OCI-LY7 (cell line): ENCODE measurements around the gene CALN1.

Experiments used
- EZH2phosphoT487 ChIP-seq: fragments of 200-600 bp; sonication (generic); IDR thresholded peaks from 2 replicates; pipeline ENCODE4 v1.6.1; 2018; ENCODE audit warnings: low read depth, borderline replicate concordance, mild to moderate bottlenecking, mixed run types, antibody characterized with exemption, low read length, moderate library complexity, mixed read lengths
- TF ChIP-seq, protein P1 (sequence below): fragments of 200-600 bp; sonication (generic); conservative IDR thresholded peaks from 2 replicates; pipeline ENCODE4 v1.5.1; 2014; ENCODE audit warnings: mild to moderate bottlenecking, antibody characterized with exemption, low read length, moderate library complexity, mixed read lengths

DNA sequence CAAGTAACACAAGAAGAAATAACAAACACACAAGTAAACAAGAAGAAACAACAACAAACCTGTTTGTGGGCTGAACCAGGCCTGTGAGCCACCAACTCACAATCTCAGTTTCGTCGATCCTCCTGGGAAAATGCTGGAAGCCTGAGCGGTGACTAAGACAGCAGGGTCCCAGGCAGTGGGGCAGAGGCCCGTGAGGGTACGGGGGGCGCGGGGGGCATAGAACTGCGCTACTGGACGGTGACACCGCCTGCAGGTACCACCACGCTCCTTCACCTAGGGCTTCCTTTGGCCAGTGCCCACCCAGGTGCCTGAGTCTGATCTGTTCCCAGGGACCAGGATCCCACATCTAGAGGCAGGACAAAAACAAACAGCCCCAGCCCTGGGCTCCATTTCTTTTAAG, 3.4 kb upstream of the CALN1 start:
- TF ChIP-seq, protein P1, sequence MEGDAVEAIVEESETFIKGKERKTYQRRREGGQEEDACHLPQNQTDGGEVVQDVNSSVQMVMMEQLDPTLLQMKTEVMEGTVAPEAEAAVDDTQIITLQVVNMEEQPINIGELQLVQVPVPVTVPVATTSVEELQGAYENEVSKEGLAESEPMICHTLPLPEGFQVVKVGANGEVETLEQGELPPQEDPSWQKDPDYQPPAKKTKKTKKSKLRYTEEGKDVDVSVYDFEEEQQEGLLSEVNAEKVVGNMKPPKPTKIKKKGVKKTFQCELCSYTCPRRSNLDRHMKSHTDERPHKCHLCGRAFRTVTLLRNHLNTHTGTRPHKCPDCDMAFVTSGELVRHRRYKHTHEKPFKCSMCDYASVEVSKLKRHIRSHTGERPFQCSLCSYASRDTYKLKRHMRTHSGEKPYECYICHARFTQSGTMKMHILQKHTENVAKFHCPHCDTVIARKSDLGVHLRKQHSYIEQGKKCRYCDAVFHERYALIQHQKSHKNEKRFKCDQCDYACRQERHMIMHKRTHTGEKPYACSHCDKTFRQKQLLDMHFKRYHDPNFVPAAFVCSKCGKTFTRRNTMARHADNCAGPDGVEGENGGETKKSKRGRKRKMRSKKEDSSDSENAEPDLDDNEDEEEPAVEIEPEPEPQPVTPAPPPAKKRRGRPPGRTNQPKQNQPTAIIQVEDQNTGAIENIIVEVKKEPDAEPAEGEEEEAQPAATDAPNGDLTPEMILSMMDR = no peak
- no peak for TF ChIP-seq EZH2phosphoT487
